DND-41 (cell line): ENCODE data around the gene OLIG1.

Experiments
- EZH2 ChIP-seq: IDR thresholded peaks from 3 replicates; pipeline ENCODE4 v1.6.1; 2012; ENCODE audit warnings: borderline replicate concordance, low read depth, mild to moderate bottlenecking, moderate library complexity, low read length, inconsistent platforms; ENCODE audit not compliant: severe bottlenecking
- TF ChIP-seq, protein P1 (sequence below): IDR thresholded peaks from 2 replicates; pipeline ENCODE4 v1.5.1; 2012; ENCODE audit warnings: borderline replicate concordance, low read length, moderate library complexity, mild to moderate bottlenecking; ENCODE audit not compliant: poor library complexity, severe bottlenecking; ENCODE audit errors: extremely low read depth

DNA sequence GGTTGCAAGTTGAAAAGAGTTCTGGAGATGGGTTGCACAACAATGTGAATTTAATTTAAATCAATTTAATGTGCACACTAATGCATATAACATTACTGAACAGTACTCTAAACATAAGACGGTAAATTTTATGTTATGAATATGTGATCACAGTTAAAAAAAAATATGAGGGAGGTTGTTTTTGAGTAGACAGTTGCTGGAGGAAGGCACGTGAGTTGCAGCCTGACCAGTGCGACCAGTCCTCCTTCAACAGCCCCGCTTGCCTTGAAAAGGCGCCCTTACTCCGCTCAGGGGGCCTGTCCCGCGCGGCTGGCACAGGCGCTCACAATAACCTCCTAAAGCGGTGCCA is 322 bp upstream of the OLIG1 start:
- TF ChIP-seq, protein P1, sequence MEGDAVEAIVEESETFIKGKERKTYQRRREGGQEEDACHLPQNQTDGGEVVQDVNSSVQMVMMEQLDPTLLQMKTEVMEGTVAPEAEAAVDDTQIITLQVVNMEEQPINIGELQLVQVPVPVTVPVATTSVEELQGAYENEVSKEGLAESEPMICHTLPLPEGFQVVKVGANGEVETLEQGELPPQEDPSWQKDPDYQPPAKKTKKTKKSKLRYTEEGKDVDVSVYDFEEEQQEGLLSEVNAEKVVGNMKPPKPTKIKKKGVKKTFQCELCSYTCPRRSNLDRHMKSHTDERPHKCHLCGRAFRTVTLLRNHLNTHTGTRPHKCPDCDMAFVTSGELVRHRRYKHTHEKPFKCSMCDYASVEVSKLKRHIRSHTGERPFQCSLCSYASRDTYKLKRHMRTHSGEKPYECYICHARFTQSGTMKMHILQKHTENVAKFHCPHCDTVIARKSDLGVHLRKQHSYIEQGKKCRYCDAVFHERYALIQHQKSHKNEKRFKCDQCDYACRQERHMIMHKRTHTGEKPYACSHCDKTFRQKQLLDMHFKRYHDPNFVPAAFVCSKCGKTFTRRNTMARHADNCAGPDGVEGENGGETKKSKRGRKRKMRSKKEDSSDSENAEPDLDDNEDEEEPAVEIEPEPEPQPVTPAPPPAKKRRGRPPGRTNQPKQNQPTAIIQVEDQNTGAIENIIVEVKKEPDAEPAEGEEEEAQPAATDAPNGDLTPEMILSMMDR, result no peak
- TF ChIP-seq EZH2, result no peak
